H1 (cell line): ENCODE results near the gene DNAJA3. TPM values are rescaled to one million over a fixed set of nuclear protein-coding genes. Genes with fewer than 3 reads are reported as not detected.

Source experiments
- CTCF ChIA-PET: fragments of 300-600 bp; sonication (Branson Sonifier 250); formaldehyde crosslinking; loops from one replicate; lab custom pipeline; 2021; ENCODE audit not compliant: partially characterized antibody; lab: Charles Lee
- POLR2A ChIA-PET: fragments of 300-600 bp; sonication (Branson Sonifier 250); formaldehyde crosslinking; loops from one replicate; lab custom pipeline; 2021; ENCODE audit warnings: inconsistent platforms; ENCODE audit not compliant: partially characterized antibody; lab: Charles Lee
- DNase-seq, 2 experiments: peaks; one replicate each; pipeline versions ENCODE4 v3.0.0 to v3.0.0-alpha.2; 2010 to 2022; ENCODE audit warnings: low spot score in 2 of 2, low read depth in 1 of 2, mixed read lengths in 1 of 2
- FAIRE-seq: peaks from 2 replicates; lab custom pipeline; 2011; peaks lifted over from hg19 to GRCh38; lab: Jason Lieb, UNC
- H2AFZ ChIP-seq: 2 replicates; pipeline ENCODE4 v1.8.1; 2012; ENCODE audit warnings: low read length, inconsistent platforms
- H2AK5ac ChIP-seq: 2 replicates; pipeline ENCODE4 v1.6.1; 2013; ENCODE audit warnings: low read depth, low read length
- H2BK120ac ChIP-seq: replicated peaks from 2 replicates; pipeline ENCODE3; 2013; ENCODE audit warnings: low read depth, low read length, inconsistent platforms
- H2BK12ac ChIP-seq: 2 replicates; pipeline ENCODE4 v1.6.1; 2013; ENCODE audit warnings: low read depth, low read length
- H2BK15ac ChIP-seq: 2 replicates; pipeline ENCODE4 v1.6.1; 2013; ENCODE audit warnings: low read length
- H2BK20ac ChIP-seq: 2 replicates; pipeline ENCODE4 v1.6.1; 2013; ENCODE audit warnings: low read length
- H2BK5ac ChIP-seq: 2 replicates; pipeline ENCODE4 v1.6.1; 2013; ENCODE audit warnings: low read depth, low read length
- H3K14ac ChIP-seq: 2 replicates; pipeline ENCODE4 v1.6.1; 2013; ENCODE audit warnings: inconsistent platforms; ENCODE audit not compliant: insufficient read length
- H3K18ac ChIP-seq: 2 replicates; pipeline ENCODE4 v1.6.1; 2013; ENCODE audit warnings: low read length; ENCODE audit errors: extremely low read depth
- H3K23ac ChIP-seq: 2 replicates; pipeline ENCODE4 v1.6.1; 2013; ENCODE audit warnings: inconsistent platforms; ENCODE audit not compliant: insufficient read length
- H3K23me2 ChIP-seq: 2 replicates; pipeline ENCODE4 v1.6.1; 2013; ENCODE audit warnings: low read depth, low read length
- H3K27ac ChIP-seq: 2 replicates; pipeline ENCODE4 v1.6.1; 2011; ENCODE audit warnings: low read depth, low read length, inconsistent platforms
- H3K27me3 ChIP-seq, 4 experiments: replicated peaks in 1 of 4; 1 replicate in 1 of 4; 2 replicates in 3 of 4; pipeline versions ENCODE4 v1.6.1 to v1.8.1; 2011 to 2013; ENCODE audit warnings: low read length in 3 of 4, mild to moderate bottlenecking in 3 of 4, inconsistent platforms in 2 of 4, mixed read lengths in 2 of 4, moderate library complexity in 1 of 4; ENCODE audit not compliant: control insufficient read depth in 3 of 4, insufficient read depth in 3 of 4; ENCODE audit errors: extremely low read depth in 1 of 4
- H3K36me3 ChIP-seq, 4 experiments: 2 replicates each; pipeline versions ENCODE4 v1.6.1 to v1.8.1; 2011 to 2013; ENCODE audit warnings: mild to moderate bottlenecking in 4 of 4, low read length in 3 of 4, moderate library complexity in 2 of 4, control low read depth in 1 of 4, inconsistent platforms in 1 of 4; ENCODE audit not compliant: insufficient read depth in 4 of 4, control insufficient read depth in 2 of 4
- H3K4ac ChIP-seq: replicated peaks from 2 replicates; pipeline ENCODE3; 2013; ENCODE audit warnings: low read length, low read depth, mixed read lengths, inconsistent platforms; ENCODE audit not compliant: insufficient read length
- H3K4me1 ChIP-seq, 4 experiments: replicated peaks in 1 of 4; 1 replicate in 1 of 4; 2 replicates in 3 of 4; pipeline versions ENCODE4 v1.6.1 to v1.8.1; 2011 to 2013; ENCODE audit warnings: low read length in 3 of 4, inconsistent platforms in 2 of 4, mixed read lengths in 1 of 4; ENCODE audit not compliant: insufficient read depth in 4 of 4, control insufficient read depth in 3 of 4
- H3K4me2 ChIP-seq, 2 experiments: 2 replicates each; pipeline versions ENCODE4 v1.6.1 to v1.8.1; 2011 to 2013; ENCODE audit warnings: low read depth in 2 of 2, low read length in 2 of 2, control low read depth in 1 of 2, inconsistent platforms in 1 of 2, mild to moderate bottlenecking in 1 of 2; ENCODE audit not compliant: insufficient read depth in 1 of 2
- H3K4me3 ChIP-seq, 4 experiments: fragments of 200-600, 300-600 bp in 1 of 4; sonication (generic), shearing (Covaris generic), sonication (Bioruptor Twin) in 1 of 4; 2 replicates each; pipeline versions ENCODE4 v1.5.1 to v1.8.1; 2011 to 2016; ENCODE audit warnings: low read length in 4 of 4, low read depth in 3 of 4, control low read depth in 2 of 4, inconsistent platforms in 2 of 4, mild to moderate bottlenecking in 2 of 4, mixed read lengths in 1 of 4, moderate library complexity in 1 of 4; ENCODE audit not compliant: insufficient read depth in 2 of 4; ENCODE audit errors: extremely low read depth in 1 of 4
- H3K56ac ChIP-seq: replicated peaks from 2 replicates; pipeline ENCODE3; 2013; ENCODE audit warnings: low read depth, mild to moderate bottlenecking, mixed read lengths, low read length, inconsistent platforms; ENCODE audit not compliant: insufficient read length
- H3K79me1 ChIP-seq: 2 replicates; pipeline ENCODE4 v1.6.1; 2013; ENCODE audit warnings: low read depth, low read length, control low read depth
- H3K79me2 ChIP-seq, 2 experiments: 2 replicates each; pipeline versions ENCODE4 v1.6.1 to v1.8.1; 2012 to 2013; ENCODE audit warnings: low read length in 2 of 2, mild to moderate bottlenecking in 2 of 2, inconsistent platforms in 1 of 2; ENCODE audit not compliant: insufficient read depth in 2 of 2, control insufficient read depth in 1 of 2
- H3K9ac ChIP-seq, 4 experiments: replicated peaks in 1 of 4; 1 replicate in 1 of 4; 2 replicates in 3 of 4; pipeline versions ENCODE4 v1.6.1 to v1.8.1; 2011 to 2013; ENCODE audit warnings: low read depth in 3 of 4, low read length in 3 of 4, control low read depth in 2 of 4, mild to moderate bottlenecking in 2 of 4, moderate library complexity in 2 of 4, inconsistent platforms in 1 of 4; ENCODE audit errors: extremely low read depth in 1 of 4
- H3K9me3 ChIP-seq, 2 experiments: 2 replicates each; pipeline versions ENCODE4 v1.6.1 to v1.8.1; 2012 to 2013; ENCODE audit warnings: mild to moderate bottlenecking in 2 of 2, moderate library complexity in 2 of 2, control low read depth in 1 of 2, inconsistent platforms in 1 of 2, low read depth in 1 of 2, low read length in 1 of 2, mixed read lengths in 1 of 2; ENCODE audit not compliant: insufficient read depth in 2 of 2
- H4K20me1 ChIP-seq, 2 experiments: replicated peaks in 1 of 2; 2 replicates each; pipeline versions ENCODE3 to v1.8.1; 2011 to 2013; ENCODE audit warnings: inconsistent platforms in 2 of 2, low read length in 2 of 2, mild to moderate bottlenecking in 1 of 2; ENCODE audit not compliant: insufficient read depth in 2 of 2, control insufficient read depth in 1 of 2
- H4K5ac ChIP-seq: 2 replicates; pipeline ENCODE4 v1.6.1; 2013; ENCODE audit warnings: low read length, low read depth, mixed read lengths, inconsistent platforms; ENCODE audit not compliant: insufficient read length
- H4K8ac ChIP-seq: 2 replicates; pipeline ENCODE4 v1.8.0; 2013; ENCODE audit warnings: mild to moderate bottlenecking, moderate library complexity, low read length, inconsistent platforms; ENCODE audit not compliant: insufficient read depth; ENCODE audit errors: extremely low read depth
- H4K91ac ChIP-seq: replicated peaks from 2 replicates; pipeline ENCODE3; 2013; ENCODE audit warnings: low read length, mixed read lengths, inconsistent platforms; ENCODE audit not compliant: insufficient read length
- JUND ChIP-seq: IDR thresholded peaks from 2 replicates; pipeline ENCODE4 v1.6.1; 2011; ENCODE audit warnings: mild to moderate bottlenecking, improper control_type of control experiment, low read length
- KDM5A ChIP-seq: fragments of 200-600 bp; IDR thresholded peaks from 2 replicates; pipeline ENCODE4 v1.7.1; 2012; ENCODE audit warnings: mild to moderate bottlenecking, low read length, inconsistent platforms, mixed read lengths
- NANOG ChIP-seq: IDR thresholded peaks from 2 replicates; pipeline ENCODE4 v1.6.1; 2011; ENCODE audit warnings: low read length, low read depth, mild to moderate bottlenecking, inconsistent platforms; ENCODE audit not compliant: insufficient read depth, poor library complexity, severe bottlenecking
- RAD21 ChIP-seq, 2 experiments: IDR thresholded peaks in 1 of 2; conservative IDR thresholded peaks in 1 of 2; 2 replicates each; pipeline ENCODE4 v1.6.1; 2011; ENCODE audit warnings: low read depth in 2 of 2, low read length in 2 of 2, improper control_type of control experiment in 1 of 2, inconsistent platforms in 1 of 2, mild to moderate bottlenecking in 1 of 2, moderate library complexity in 1 of 2
- SAP30 ChIP-seq: fragments of 300-600 bp; sonication (generic); IDR thresholded peaks from 2 replicates; pipeline ENCODE4 v1.7.1; 2012; ENCODE audit warnings: low read length, moderate library complexity, mild to moderate bottlenecking, inconsistent platforms; ENCODE audit not compliant: insufficient read depth, insufficient replicate concordance
- SIN3A ChIP-seq, 2 experiments: IDR thresholded peaks in 1 of 2; conservative IDR thresholded peaks in 1 of 2; 2 replicates each; pipeline ENCODE4 v1.6.1; 2011 to 2012; ENCODE audit warnings: low read length in 2 of 2, improper control_type of control experiment in 1 of 2, low read depth in 1 of 2, mild to moderate bottlenecking in 1 of 2
- TAF1 ChIP-seq: IDR thresholded peaks from 2 replicates; pipeline ENCODE4 v1.6.1; 2011; ENCODE audit warnings: mild to moderate bottlenecking, low read depth, low read length
- YY1 ChIP-seq: IDR thresholded peaks from 2 replicates; pipeline ENCODE4 v1.6.1; 2011; ENCODE audit warnings: low read depth, mild to moderate bottlenecking, low read length
- WGBS, 2 experiments: shearing (Covaris generic) in 1 of 2; methylation state at CpG; one replicate each; pipeline versions ENCODE4 v1.1.6 to v1.1.7; 2013 to 2015; ENCODE audit warnings: low lambda C conversion rate in 2 of 2, mixed read lengths in 2 of 2, inconsistent platforms in 1 of 2, low coverage in 1 of 2, missing lambda C conversion rate in 1 of 2; ENCODE audit not compliant: insufficient replicate concordance in 2 of 2, insufficient coverage in 1 of 2, insufficient read length in 1 of 2; ENCODE audit errors: extremely low coverage in 1 of 2, missing lambda C conversion rate in 1 of 2; 5-methylcytosine and 5-hydroxymethylcytosine counted together
- polyA plus RNA-seq, 7 experiments: library from polyadenylated mRNA; depleted of rRNA in 3 of 7; stranded (reverse) in 5 of 7; unstranded in 2 of 7; fragments of >200 nt in 5 of 7; fragments of 200-250 nt in 2 of 7; gene quantifications; 1 replicate in 5 of 7; 2 replicates in 1 of 7; 4 replicates in 1 of 7; pipeline versions ENCODE4 v1.2.1 to v1.2.3, GENCODE V29; 2011 to 2013; ENCODE audit warnings: missing spikeins in 2 of 7, mixed read lengths in 2 of 7
- total RNA-seq: library from RNA; stranded (reverse); fragmentation: NEBNext Ultra II Directional; extraction: Animal tissue kit (Norgen Biotek cat#: 25700); gene quantifications from 2 replicates; pipeline ENCODE4 v1.2.1, GENCODE V29; 2021
- TF ChIP-seq, protein P1 (sequence below): IDR thresholded peaks from 2 replicates; pipeline ENCODE4 v1.6.1; 2012; ENCODE audit warnings: low read length, inconsistent platforms

The DNAJA3 gene
- total and polyA plus RNA-seq, 2 of the 8 experiments (the other 6 are each of a cell fraction or from before 2014, with no cell fraction given), result 37.3 to 59.1 TPM

DNA sequence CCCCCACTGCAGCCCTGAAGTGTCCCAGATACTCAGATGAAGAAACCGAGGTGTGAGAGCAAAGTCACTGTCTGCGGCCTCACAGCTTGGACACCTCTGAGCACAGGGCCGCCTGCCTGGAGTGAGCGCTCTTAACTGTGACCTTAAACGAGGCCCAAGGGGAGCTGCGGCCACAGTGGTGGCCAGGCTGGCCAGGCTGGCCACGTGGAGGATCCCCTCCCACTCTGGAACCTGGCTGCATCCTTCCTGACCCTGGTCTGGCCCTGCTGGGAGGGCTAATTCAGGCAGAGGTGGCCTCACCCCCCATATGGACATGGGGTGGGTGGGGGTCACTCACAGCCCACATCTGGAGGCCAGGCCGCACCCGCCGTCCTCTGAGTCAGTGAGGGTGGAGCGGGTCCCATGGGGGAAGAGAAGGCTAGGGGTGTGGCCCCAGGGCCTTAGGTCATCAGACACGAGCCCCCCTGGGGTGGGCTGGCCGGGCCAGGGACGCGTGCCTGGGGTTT, 47.5 kb upstream of the DNAJA3 start:
- Histone ChIP-seq H3K4me2 (no peak overlapping the region; a peak in 1 of 4 replicates), H3K23me2 (no peaks in the 10 kb centered on the region; the same call in 1 of the 2 replicates), H2AFZ (no peak overlapping the region), H2BK120ac (no peak overlapping the region), H4K5ac (no peak overlapping the region), H3K9ac (no peak overlapping the region), H3K56ac (no peak overlapping the region), H3K79me1 (peaks cover 3% of the 10 kb centered on the region; the same call in 1 of the 2 replicates), H3K27me3 (no peaks in the 10 kb centered on the region), H3K14ac (no peak overlapping the region), H2BK15ac (0 out of 2 replicates have a peak overlapping the region, but pooled peaks have one; percentile 46), H3K36me3 (peaks cover 0 to 18% (median 2%) of the 10 kb centered on the region in 4 experiments; a peak in 4 of 8 replicates)
- FAIRE-seq (no peak), DNase-seq (no peak)
- WGBS, 2 experiments, result 90% methylated on average over 14 of the region's 15 CpGs; no CpG with 5 or more reads in 1 of the 2 experiments
- CTCF ChIA-PET, result interaction anchor here (0.6 to 24.8 kb wide), 18 partner anchors 8 to 395 kb away, joined by 3 to 659 read pairs (median 4); no protein-coding TSS in a partner anchor
- TF ChIP-seq YY1 (no peak), JUND (no peak), KDM5A (no peak), SAP30 (no peak), TAF1 (no peak), RAD21 (IDR thresholded peaks at IDR 0.05 in 1 of 2, conservative IDR thresholded peaks at IDR 0.05 in 1 of 2; ENCODE audit: low read depth in 2 of 2, low read length in 2 of 2) (no peak), NANOG (no peak), SIN3A (conservative IDR thresholded peaks at IDR 0.05 in 1 of 2, IDR thresholded peaks at IDR 0.05 in 1 of 2; ENCODE audit: low read depth in 1 of 2, low read length in 2 of 2) (no peak)
- TF ChIP-seq, protein P1, sequence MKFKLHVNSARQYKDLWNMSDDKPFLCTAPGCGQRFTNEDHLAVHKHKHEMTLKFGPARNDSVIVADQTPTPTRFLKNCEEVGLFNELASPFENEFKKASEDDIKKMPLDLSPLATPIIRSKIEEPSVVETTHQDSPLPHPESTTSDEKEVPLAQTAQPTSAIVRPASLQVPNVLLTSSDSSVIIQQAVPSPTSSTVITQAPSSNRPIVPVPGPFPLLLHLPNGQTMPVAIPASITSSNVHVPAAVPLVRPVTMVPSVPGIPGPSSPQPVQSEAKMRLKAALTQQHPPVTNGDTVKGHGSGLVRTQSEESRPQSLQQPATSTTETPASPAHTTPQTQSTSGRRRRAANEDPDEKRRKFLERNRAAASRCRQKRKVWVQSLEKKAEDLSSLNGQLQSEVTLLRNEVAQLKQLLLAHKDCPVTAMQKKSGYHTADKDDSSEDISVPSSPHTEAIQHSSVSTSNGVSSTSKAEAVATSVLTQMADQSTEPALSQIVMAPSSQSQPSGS, result no peak
- TF ChIP-seq, all 59 proteins: peak for 0
- no peak overlapping the region for H3K23ac ChIP-seq
- H3K9me3 ChIP-seq, result no peaks in the 10 kb centered on the region
- POLR2A ChIA-PET, result interaction anchor here (1.4 to 11.7 kb wide), 7 partner anchors 9 to 30 kb away, joined by 4 to 223 read pairs (median 12); partner anchors contain the start of gene PAM16
- H2BK20ac ChIP-seq, result peak overlapping the region; percentile 72; the same call in 1 of the 2 replicates
- H3K4ac ChIP-seq, result peak overlapping the region; percentile 12
- 0 out of 2 replicates have a peak overlapping the region, but pooled peaks have one; percentile 63 for H2BK12ac ChIP-seq
- no peak overlapping the region; the same call in 1 of the 2 replicates for H4K8ac ChIP-seq
- peaks cover 2 to 29% of the 10 kb centered on the region in 2 experiments for H4K20me1 ChIP-seq
- no peak overlapping the region for H3K4me3 ChIP-seq
- peak overlapping the region; percentile 83; the same call in 1 of the 2 replicates for H2BK5ac ChIP-seq
- H3K79me2 ChIP-seq, result peaks cover 0 to 11% of the 10 kb centered on the region in 2 experiments; a peak in 1 of 4 replicates
- H3K18ac ChIP-seq, result peak overlapping the region; percentile 16; the same call in 1 of the 2 replicates
- 0 out of 2 replicates have a peak overlapping the region, but pooled peaks have one; percentile 59 for H2AK5ac ChIP-seq
- peak overlapping the region; percentile 66 for H4K91ac ChIP-seq
- H3K27ac ChIP-seq, result no peak overlapping the region
- H3K4me1 ChIP-seq, result peaks cover 4 to 53% (median 44%) of the 10 kb centered on the region in 4 experiments
